Body of pancreas (tissue), 4 donors: Measurements from ENCODE around the gene BCL2L11.

Source experiments
- CTCF ChIP-seq, 7 experiments: fragments of 450-650 bp in 4 of 7; fragments of 200-600 bp in 3 of 7; sonication (generic) in 3 of 7; IDR thresholded peaks; one replicate each; pipeline ENCODE4 v1.5.1; 2016 to 2019; ENCODE audit warnings: antibody characterized with exemption in 7 of 7
- POLR2A ChIP-seq, 3 donors: fragments of 450-650 bp; IDR thresholded peaks; one replicate each; pipeline ENCODE4 v1.6.1; 2016; ENCODE audit warnings: antibody characterized with exemption in 3 of 3, mild to moderate bottlenecking in 2 of 3

GRCh38 chr2:111157071-111157661 is 36.5 kb downstream of the BCL2L11 start:
- no peak for TF ChIP-seq CTCF (IDR thresholded peaks at IDR 0.05)
- no peak for TF ChIP-seq POLR2A (IDR thresholded peaks at IDR 0.05)
